Measurements from ENCODE around the gene PRDM16.

The PRDM16 gene

DNA sequence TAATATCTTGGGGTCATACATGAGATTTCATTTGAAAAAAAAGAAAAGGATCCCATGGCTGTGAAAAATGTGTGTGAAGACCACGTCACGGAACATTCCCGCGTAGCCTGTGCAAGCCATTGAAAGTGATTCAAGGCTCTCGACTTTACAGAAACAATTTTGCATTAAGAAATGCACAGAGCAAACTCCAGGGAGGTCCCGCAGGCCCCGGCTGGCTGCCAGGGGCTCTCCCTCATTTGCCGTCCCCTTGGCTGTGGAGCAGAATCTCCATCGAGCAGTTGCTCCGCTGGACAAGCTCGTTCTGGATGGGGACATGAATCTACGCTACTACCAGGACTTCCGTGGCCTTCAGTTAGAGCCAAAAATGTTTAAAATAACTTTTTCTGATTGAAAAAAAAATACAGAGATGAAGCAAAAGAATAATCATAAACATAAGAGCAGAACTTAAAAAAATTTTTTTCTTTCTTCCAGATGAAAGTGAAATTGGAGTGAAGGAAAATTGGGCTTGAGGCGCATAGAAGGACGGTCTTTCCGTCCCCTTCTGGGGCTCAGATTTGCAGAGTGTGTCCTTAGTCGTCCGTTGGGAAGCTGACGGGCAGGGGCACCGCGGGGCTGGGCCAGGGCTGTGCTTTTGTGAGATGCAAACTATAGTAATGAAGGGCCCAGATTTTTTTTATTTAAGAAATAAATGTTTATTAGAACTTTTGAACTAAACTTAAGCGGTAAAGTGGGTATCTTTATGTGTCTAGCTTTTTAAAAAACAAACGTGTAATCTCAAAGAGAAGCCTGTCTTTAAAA, 317.4 kb downstream of the PRDM16 start:
- no peak for DNase-seq (ENCODE audit: low read depth)
- TF ChIP-seq, protein P1, sequence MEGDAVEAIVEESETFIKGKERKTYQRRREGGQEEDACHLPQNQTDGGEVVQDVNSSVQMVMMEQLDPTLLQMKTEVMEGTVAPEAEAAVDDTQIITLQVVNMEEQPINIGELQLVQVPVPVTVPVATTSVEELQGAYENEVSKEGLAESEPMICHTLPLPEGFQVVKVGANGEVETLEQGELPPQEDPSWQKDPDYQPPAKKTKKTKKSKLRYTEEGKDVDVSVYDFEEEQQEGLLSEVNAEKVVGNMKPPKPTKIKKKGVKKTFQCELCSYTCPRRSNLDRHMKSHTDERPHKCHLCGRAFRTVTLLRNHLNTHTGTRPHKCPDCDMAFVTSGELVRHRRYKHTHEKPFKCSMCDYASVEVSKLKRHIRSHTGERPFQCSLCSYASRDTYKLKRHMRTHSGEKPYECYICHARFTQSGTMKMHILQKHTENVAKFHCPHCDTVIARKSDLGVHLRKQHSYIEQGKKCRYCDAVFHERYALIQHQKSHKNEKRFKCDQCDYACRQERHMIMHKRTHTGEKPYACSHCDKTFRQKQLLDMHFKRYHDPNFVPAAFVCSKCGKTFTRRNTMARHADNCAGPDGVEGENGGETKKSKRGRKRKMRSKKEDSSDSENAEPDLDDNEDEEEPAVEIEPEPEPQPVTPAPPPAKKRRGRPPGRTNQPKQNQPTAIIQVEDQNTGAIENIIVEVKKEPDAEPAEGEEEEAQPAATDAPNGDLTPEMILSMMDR (IDR thresholded peaks at IDR 0.05; ENCODE audit: low read depth, low read length), result no peak
- TF ChIP-seq MAX (IDR thresholded peaks at IDR 0.05; ENCODE audit: low read depth, low read length) (no peak), POLR2A (IDR thresholded peaks at IDR 0.05; ENCODE audit: extremely low read depth, insufficient read length) (no peak), MYC (IDR thresholded peaks at IDR 0.05; ENCODE audit: low read depth, low read length) (no peak)
- no peak overlapping the region for H3K4me3 ChIP-seq (ENCODE audit: low read depth, low read length)

- H3K4me3 ChIP-seq (ENCODE audit: low read depth, low read length), result no peak overlapping the region
- TF ChIP-seq MYC (IDR thresholded peaks at IDR 0.05; ENCODE audit: low read depth, low read length) (no peak), POLR2A (IDR thresholded peaks at IDR 0.05; ENCODE audit: extremely low read depth, insufficient read length) (no peak), MAX (IDR thresholded peaks at IDR 0.05; ENCODE audit: low read depth, low read length) (no peak)
- no peak for DNase-seq (ENCODE audit: low read depth)
Measured at GRCh38 chr1:3387401-3387800, 318.4 kb downstream of the PRDM16 start.

DNA sequence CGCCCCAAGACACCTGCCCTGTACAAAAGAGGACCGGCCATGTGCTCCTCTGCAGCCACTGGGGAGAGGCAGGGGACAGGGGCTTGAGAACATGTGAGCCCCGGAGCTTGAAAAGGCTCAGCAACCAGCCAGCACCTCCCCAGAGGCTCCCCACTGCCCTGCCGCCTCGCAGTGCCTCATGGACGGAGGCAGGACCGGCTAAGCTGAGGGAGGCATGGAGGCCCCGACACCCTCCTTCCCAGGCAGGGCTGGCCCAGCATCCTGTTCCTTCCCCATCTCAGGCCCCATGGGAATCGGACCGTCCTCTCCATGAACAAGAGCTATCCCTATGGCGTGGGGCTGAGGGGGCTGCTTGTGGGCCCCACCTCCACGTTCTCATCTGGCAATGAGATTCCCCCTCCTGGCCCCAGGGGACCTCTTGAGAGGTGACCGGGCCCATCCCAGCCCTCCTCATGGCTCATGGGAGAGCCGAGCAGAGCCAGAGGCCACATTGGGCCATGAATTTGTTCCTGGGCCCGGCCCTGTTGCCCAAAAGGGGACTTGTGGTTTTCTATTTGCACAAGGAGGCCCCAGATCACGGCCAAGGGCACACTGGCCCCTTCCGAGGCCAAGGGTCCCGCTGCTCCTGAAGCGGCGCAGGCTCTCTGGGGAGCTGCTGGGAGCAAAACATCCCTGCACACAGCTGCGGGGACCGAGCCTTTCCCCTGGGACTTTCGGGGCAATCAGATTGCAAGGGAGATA, 320.3 kb downstream of the PRDM16 start:
- no peak for TF ChIP-seq MAX (IDR thresholded peaks at IDR 0.05; ENCODE audit: low read depth, low read length)
- TF ChIP-seq POLR2A (IDR thresholded peaks at IDR 0.05; ENCODE audit: extremely low read depth, insufficient read length), result no peak
- TF ChIP-seq, protein P1 (IDR thresholded peaks at IDR 0.05; ENCODE audit: low read depth, low read length), result no peak
- no peak for TF ChIP-seq MYC (IDR thresholded peaks at IDR 0.05; ENCODE audit: low read depth, low read length)
- H3K4me3 ChIP-seq (ENCODE audit: low read depth, low read length), result no peak overlapping the region
- peak; percentile 33 for DNase-seq (ENCODE audit: low read depth)

- DNase-seq (ENCODE audit: low read depth), result no peak
- TF ChIP-seq POLR2A (IDR thresholded peaks at IDR 0.05; ENCODE audit: extremely low read depth, insufficient read length), result no peak
- no peak for TF ChIP-seq MYC (IDR thresholded peaks at IDR 0.05; ENCODE audit: low read depth, low read length)
- TF ChIP-seq MAX (IDR thresholded peaks at IDR 0.05; ENCODE audit: low read depth, low read length), result no peak
- TF ChIP-seq, protein P1 (IDR thresholded peaks at IDR 0.05; ENCODE audit: low read depth, low read length), result no peak
- no peak overlapping the region for H3K4me3 ChIP-seq (ENCODE audit: low read depth, low read length)
Measured at GRCh38 chr1:3390291-3390690, 321.3 kb downstream of the PRDM16 start.

GRCh38 chr1:3391711-3392110, 322.7 kb downstream of the PRDM16 start:
- no peak for DNase-seq (ENCODE audit: low read depth)
- H3K4me3 ChIP-seq (ENCODE audit: low read depth, low read length), result no peak overlapping the region
- TF ChIP-seq MYC (IDR thresholded peaks at IDR 0.05; ENCODE audit: low read depth, low read length) (no peak), MAX (IDR thresholded peaks at IDR 0.05; ENCODE audit: low read depth, low read length) (no peak), POLR2A (IDR thresholded peaks at IDR 0.05; ENCODE audit: extremely low read depth, insufficient read length) (no peak)
- TF ChIP-seq, protein P1 (IDR thresholded peaks at IDR 0.05; ENCODE audit: low read depth, low read length), result no peak
